Lower lobe of right lung (tissue), 2 donors: ENCODE measurements around the gene PLA2G4D. TPM values are rescaled to one million over a fixed set of nuclear protein-coding genes. Genes with fewer than 3 reads are reported as not detected.

Source experiments
- ATAC-seq, 2 donors: fragments of 200-7000 bp; cut with Tn5 transposase; one replicate each; pipeline ENCODE4 v1.9.1; 2020 to 2022; ENCODE audit warnings: mild to moderate bottlenecking in 2 of 2, moderate library complexity in 2 of 2
- DNase-seq: peaks from one replicate; pipeline ENCODE4 v3.0.0-alpha.2; 2020
- H3K27ac ChIP-seq: fragments of 200-600 bp; one replicate; pipeline ENCODE4 v1.8.0; 2022
- H3K27me3 ChIP-seq: fragments of 200-600 bp; one replicate; pipeline ENCODE4 v1.8.0; 2022; ENCODE audit warnings: low read depth
- H3K36me3 ChIP-seq: fragments of 200-600 bp; one replicate; pipeline ENCODE4 v1.8.0; 2022; ENCODE audit warnings: mild to moderate bottlenecking
- H3K4me1 ChIP-seq: fragments of 200-600 bp; one replicate; pipeline ENCODE4 v1.8.0; 2022
- H3K4me3 ChIP-seq: fragments of 200-600 bp; one replicate; pipeline ENCODE4 v1.8.0; 2022; ENCODE audit warnings: mild to moderate bottlenecking
- H3K9me3 ChIP-seq: fragments of 200-600 bp; one replicate; pipeline ENCODE4 v1.8.0; 2022
- CTCF ChIP-seq: fragments of 200-600 bp; IDR thresholded peaks from one replicate; pipeline ENCODE4 v1.8.0; 2022; ENCODE audit warnings: antibody characterized with exemption, mild to moderate bottlenecking
- intact Hi-C: fragments of 100-400 bp; cut with DNase I; formaldehyde crosslinking; loops from one replicate; pipeline ENCODE4 v1.11.0; 2022
- total RNA-seq: library from RNA; stranded (reverse); fragmentation: NEBNext Ultra II Directional; extraction: Animal tissue kit (Norgen Biotek cat#: 25700); gene quantifications from one replicate; pipeline ENCODE4 v1.2.1, GENCODE V29; 2021
- donor health status: DM: no; HTN: yes; CAD: no; lungs with severe emphysema.

The PLA2G4D gene
- total RNA-seq, 1 donor from 2014 or later: not detected

- TF ChIP-seq CTCF: no peak
- intact Hi-C loops: no loop called here
- no peaks in the 10 kb centered on the region for H3K9me3 ChIP-seq
- peaks cover 4% of the 10 kb centered on the region for H3K4me1 ChIP-seq
- H3K4me3 ChIP-seq: no peak overlapping the region
- no peaks in the 10 kb centered on the region for H3K36me3 ChIP-seq
- DNase-seq (no peak), ATAC-seq (peak in 1 of 2 donors; percentile 5)
- H3K27me3 ChIP-seq: no peaks in the 10 kb centered on the region
- H3K27ac ChIP-seq: peak overlapping the region; percentile 19
Measured at GRCh38 chr15:42036966-42037365, 57.4 kb downstream of the PLA2G4D start.

GRCh38 chr15:42036112-42036905 lies 58.1 kb downstream of the PLA2G4D start:
- TF ChIP-seq CTCF: no peak
- DNase-seq (no peak), ATAC-seq (peak; percentile 9 to 10)
- no peaks in the 10 kb centered on the region for H3K27me3 ChIP-seq
- H3K9me3 ChIP-seq: no peaks in the 10 kb centered on the region
- H3K36me3 ChIP-seq: no peaks in the 10 kb centered on the region
- intact Hi-C loops: no loop called here
- no peak overlapping the region for H3K27ac ChIP-seq
- peaks cover 4% of the 10 kb centered on the region for H3K4me1 ChIP-seq
- H3K4me3 ChIP-seq: no peak overlapping the region

DNA sequence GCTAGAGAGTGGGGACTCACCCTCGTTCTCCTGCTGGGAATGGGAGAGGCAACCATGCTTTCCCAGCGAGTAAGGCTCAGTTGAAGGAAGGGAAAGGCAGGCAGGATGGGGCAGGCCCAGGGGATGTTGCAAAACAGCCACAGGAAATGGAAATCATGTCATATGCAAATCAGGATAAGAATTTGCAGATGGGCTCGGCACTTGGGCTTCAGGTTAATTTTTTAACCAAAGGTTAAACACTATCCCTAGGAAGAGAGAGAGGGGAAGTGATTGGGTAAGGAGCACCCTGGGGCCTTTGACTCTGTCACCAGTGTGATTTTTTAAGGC lies 59.0 kb downstream of the PLA2G4D start:
- no peaks in the 10 kb centered on the region for H3K36me3 ChIP-seq
- H3K9me3 ChIP-seq: no peaks in the 10 kb centered on the region
- H3K4me1 ChIP-seq: peaks cover 4% of the 10 kb centered on the region
- no peak overlapping the region for H3K4me3 ChIP-seq
- no peak for TF ChIP-seq CTCF
- DNase-seq (no peak), ATAC-seq (peak; percentile 69 to 81)
- H3K27me3 ChIP-seq: no peaks in the 10 kb centered on the region
- intact Hi-C loops: no loop called here
- peak overlapping the region; percentile 18 for H3K27ac ChIP-seq

GRCh38 chr15:42034628-42035434 lies 59.5 kb downstream of the PLA2G4D start:
- TF ChIP-seq CTCF: no peak
- Histone ChIP-seq H3K9me3 (no peaks in the 10 kb centered on the region), H3K4me1 (peaks cover 4% of the 10 kb centered on the region), H3K27ac (peak overlapping the region; percentile 18), H3K27me3 (no peaks in the 10 kb centered on the region), H3K4me3 (no peak overlapping the region), H3K36me3 (no peaks in the 10 kb centered on the region)
- intact Hi-C loops: no loop called here
- ATAC-seq (no peak), DNase-seq (no peak)

DNA sequence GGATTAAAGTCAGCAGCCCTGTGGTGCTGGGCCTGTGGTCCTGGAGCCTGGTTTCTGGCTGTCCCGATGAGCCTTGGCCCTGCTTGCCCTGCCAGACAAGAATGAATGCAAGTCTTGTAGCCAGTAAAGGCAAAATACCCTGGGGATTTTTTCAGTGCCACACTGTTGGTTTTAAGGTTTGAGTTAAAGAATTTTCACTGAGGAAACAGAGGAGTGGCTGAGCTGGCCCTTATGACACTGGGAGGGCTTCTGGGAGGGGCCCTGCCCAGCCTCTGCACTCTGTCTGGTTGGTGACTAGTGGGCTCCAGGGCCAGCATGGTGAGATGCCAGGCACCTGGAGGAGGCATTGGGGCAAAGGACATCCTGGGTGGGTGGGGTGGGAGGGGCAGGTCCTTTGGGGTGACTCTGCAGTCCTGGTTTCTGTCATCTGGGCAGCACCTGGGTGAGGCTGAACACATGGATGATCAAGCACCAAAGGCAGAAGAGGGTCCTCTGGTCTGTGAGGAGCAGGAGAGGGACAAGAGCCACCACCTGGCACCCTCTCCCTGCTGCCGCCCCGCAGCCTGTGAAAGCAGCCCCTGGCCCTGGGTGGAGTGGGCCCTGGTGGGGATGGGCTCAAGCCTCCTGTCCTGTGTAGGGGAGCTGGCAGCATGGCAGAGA lies 61.0 kb downstream of the PLA2G4D start:
- no peaks in the 10 kb centered on the region for H3K9me3 ChIP-seq
- peaks cover 4% of the 10 kb centered on the region for H3K4me1 ChIP-seq
- DNase-seq: no peak
- no peak overlapping the region for H3K27ac ChIP-seq
- H3K27me3 ChIP-seq: no peaks in the 10 kb centered on the region
- intact Hi-C loops: no loop called here
- no peak for TF ChIP-seq CTCF
- no peak for ATAC-seq
- H3K4me3 ChIP-seq: no peak overlapping the region
- H3K36me3 ChIP-seq: no peaks in the 10 kb centered on the region
